HG03039 (cell line): Measurements from ENCODE around the gene C1orf159.
"Not testable (repeated sequence)": the region's sequence is repeated elsewhere in the genome, so short reads cannot be mapped to it uniquely, and the experiment has no call there.

Experiments
- ATAC-seq: cut with Tn5 transposase; IDR thresholded peaks from one replicate; pipeline ENCODE4 v1.9.1; 2021; ENCODE audit warnings: mild to moderate bottlenecking, moderate library complexity; ENCODE audit not compliant: unreplicated experiment

The C1orf159 gene

DNA sequence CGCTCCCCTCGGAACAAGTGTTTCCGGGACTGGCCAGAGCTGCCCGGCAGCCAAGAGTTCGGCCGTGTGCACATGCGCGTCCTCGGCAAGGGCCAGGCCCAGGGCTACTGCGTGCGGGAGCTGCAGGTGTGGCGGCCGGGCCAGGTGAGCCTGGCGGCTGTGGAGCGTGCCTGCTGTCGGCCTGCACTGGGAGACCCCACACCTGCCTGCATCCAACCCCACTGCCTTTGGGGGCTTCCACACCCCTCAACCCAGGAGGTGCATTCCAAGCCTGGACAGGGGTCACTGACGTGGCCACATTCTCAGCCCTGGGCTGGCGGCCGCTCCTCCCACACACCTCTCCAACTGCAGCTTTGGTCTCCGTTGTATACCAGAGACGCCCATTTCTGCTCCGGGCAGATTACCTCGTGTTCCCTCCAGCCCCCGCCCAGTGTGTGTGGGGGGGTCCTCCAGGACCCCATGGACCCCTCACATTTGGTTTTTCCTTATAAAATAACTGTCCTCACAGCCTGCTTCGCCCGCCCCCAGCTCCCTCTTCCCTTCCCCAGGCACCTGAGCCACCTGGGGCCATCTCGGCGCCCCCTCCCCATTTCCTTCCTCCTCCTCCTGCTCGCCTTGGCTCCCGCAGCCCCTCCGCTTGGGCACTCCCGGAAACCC is 47.9 kb downstream of the C1orf159 start:
- ATAC-seq: no peak

DNA sequence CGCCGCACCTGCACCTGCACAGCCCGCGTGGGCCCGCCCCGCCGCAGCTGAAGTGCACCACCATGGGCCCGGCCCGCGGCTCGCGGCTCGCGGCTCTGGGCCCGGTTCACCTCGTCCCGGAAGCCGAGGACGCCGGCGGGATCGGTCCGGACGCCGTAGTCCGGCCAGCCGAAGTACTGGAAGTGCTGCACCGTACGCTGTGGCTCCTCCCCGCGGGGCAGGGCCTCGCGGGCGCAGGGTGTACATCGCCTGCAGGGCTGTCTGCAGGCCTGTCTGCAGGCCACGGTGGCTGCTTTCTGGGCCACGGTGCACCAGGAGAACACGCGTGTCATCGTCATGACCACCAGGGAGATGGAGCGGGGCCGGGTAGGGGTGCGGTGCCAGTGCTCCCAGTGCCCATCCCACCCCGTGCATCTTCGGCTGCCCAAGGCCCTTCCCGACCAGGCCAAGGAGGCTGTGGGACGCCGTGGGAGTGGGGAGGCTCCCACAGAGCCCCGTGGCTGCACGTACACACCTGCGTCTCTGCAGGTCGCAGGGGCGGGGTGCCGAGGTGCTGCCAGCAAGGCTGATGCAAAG is 48.5 kb downstream of the C1orf159 start:
- no peak for ATAC-seq

DNA sequence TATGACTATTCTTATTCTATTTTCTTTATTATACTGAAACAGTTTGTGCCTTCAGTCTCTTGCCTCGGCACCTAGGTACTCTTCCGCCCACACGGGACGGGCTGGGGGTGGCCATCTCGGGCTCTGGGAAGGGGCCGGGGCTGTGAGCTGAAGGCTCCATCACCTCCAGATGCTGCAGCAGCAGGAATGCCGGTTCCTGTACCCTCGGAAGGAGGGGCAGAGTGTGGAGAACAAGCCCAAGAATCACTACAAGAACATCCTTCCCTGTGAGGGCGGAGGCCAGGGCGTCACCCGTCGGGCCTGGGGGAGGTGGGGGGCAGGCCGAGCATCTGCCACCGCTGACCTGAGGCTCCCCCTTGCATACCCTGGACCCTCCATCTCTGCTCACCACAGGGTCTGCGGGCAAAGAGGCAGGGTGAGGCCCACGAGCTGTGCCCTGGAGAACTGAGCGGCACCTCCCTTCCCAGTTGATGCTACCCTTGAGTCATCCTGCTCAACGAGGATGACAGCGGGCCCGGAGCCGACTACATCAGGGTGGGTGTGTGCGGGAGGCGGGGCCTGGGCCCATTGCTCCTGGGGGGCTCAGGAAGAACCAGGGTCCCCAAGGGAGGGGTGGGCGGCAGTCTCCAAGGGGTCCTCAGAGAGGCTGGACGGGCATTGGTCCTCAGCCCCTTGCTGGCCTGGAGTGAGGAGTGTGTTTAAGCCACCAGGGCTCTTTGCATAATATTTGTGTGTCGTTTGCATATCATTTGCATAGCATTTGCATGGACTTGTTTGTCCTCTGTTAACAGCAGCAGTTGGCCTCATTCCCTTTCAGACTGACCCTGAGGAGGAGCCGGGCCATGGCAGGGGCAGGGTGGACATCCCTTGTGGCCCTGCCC is 49.2 kb downstream of the C1orf159 start:
- no peak for ATAC-seq

DNA sequence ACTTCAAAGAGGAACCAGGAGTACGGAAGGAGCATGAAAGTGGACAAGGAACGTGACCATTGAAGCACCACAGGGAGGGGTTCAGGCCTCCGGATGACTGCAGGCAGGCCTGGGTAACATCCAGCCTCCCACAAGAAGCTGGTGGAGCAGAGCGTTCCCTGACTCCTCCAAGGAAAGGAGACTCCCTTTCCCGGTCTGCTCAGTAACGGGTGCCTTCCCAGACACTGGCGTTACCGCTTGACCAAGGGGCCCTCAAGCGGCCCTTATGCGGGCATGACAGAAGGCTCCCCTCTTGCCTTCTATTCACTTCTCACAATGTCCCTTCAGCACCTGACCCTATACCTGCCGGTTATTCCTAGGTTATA is 50.0 kb downstream of the C1orf159 start:
- not testable (repeated sequence) for ATAC-seq

DNA sequence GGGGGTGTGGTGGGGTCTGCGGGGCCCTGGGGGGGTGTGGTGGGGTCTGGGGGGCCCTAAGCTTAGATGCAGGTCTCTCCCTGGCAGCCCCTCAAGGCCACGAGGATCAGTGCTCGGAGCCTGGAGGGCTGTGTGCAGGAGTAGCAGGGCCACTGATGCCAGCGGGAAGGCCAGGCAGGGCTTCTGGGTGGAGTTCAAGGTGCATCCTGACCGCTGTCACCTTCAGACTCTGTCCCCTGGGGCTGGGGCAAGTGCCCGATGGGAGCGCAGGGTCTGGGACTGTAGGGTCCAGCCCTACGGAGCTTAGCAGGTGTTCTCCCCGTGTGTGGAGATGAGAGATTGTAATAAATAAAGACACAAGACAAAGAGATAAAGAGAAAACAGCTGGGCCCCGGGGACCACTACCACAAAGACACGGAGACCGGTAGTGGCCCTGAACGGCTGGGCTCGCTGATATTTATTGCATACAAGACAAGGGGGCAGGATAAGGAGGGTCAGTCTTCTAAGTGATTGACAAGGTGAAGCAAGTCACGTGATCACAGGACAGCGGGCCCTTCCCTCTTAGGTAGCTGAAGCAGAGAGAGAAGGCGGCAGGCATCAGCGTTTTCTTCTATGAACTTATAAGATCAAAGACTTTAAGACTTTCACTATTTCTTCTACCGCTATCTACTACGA is 50.5 kb downstream of the C1orf159 start:
- ATAC-seq: no peak

DNA sequence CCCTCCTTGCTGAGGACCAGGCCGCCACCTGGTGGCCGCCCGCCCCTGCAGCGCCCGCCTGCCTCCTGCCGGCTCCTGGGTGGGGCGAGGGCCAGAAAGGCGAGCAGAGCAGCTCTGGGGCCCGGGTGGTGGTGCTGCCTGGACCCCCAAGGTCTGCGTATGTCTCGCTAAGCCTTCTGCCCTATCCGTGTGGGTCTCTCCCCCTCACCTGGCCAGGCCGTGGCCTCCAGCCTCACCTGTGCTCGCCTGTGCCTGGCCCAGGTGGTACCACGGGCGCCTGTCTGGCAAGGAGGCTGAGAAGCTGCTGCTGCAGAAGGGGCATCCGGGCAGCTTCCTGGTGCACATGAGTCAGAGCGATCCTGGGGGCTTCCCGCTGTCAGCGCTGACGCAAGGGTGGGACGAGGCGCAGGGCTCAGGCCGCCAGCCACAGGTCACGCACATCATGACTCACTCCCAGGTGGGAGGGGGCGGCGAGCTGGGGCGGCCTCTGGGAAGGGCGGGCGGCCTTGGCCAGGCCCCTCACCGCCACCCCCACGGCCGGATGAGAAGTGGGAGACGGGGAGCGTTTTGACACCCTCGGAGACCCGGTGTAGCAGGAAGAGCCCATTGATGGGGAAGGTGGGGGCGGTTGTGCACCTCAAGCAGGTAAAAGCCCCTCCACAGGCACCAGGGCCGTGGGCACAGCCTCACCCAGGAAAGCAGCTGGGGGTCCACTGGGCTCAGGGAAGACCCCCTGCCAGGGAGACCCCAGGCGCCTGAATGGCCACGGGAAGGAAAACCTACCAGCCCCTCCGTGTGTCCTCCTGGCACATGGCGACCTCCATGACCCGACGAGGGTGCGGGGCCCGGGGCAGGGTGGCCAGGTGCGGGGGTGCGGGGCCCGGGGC is 51.7 kb downstream of the C1orf159 start:
- ATAC-seq: peak; percentile 39

DNA sequence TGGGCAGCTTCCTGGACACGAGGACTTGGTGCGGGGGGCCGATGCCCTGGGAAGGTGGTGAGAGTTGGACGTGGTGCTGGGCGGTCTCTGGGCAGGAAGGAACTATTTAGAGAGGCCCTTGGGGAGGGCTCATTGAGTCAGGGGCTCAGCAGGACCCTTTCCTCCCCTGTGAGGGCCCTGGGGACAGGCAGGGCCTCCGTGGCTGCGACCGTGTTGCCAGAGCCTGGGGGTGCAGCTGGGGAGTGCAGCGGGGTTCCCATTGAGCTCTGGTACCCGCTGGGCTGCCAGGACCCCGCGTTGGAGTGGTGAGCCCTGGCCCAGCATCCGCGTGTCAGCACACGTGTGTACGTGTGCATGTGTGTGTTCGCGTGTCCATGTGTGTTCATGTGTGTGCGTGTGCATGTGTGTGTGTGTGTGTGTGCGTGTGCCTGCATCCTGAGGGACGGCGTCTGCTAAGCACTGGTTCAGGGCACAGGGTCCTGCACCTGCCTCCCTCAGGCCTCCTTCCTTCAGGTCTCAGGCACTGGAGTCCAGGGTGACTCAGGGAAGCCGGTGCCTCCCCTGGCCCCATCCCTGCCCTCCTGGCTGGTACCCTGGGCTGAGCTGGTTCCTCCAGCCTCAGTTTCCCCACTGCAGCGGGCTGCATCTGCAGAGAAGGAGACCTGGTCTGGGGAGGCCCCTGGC is 52.5 kb downstream of the C1orf159 start:
- no peak for ATAC-seq

DNA sequence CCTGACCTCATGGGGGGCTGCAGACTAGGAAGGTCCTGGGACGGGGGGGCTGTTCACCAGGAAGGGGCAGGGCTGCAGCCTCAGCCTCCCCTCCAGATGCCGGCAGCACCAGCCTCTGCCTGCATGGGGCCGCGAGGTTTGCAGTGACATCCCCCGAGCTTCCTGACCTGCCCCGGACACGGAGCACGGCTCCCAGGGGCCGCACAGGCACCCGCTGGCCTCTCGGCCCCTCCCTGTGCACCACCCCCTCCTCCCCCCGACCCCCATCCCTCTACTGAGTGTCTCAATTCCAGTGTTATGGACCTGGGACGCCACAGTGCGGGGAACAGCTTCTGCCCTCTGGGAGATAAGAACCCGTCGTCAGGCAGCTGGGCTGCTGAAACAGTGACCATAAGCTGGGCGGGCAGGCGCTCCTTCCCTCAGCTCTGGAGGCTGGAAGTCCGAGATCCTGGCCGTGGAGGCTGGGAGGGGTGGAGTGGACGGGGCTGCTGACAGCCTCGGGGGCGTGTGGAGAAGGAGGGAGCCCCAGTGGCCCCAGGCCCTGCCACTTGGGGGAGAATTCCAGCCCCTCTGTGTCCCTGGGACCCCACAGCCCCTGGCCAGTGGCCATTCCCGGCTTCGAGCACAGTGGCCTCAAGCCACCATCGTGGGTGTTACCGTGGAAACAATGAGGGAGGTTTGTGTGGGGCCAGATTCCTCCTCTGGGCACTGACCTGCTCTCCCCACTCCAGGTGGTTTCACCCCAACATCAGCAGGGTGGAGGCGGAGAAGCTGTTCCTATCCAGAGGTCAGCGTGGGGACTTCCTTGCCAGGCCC is 53.3 kb downstream of the C1orf159 start:
- no peak for ATAC-seq

DNA sequence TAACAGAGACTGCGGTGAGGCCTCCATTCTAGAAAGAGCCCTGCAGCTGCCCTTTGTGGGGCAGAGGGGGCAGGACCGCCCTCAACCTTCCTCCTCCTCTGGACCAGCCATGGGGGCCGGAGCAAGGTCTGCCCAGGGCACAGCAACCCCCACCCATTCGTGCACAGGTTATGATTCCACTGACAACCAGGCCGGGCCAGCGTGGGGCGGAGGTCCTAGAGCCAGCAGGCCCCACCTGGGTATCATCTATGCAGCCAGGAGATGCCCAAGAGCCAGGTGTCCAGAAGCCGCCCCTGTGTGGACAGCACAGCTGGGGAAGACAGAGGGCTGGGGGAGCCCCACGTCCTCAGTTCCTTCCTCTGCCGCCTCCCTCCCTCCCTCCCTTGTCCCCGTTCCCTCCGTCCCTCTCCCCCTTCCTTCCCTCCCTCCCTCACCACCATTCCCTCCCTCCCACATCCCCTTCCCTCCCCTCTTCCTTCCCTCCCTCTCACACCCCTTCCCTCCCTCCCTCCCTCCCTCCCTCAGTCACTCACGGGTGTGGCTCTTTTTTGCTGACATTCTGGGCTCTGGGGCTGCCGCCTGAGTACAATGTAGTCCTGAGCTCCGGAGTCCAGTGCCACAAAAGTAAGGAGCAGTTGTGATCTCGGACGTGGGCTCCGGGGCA is 54.1 kb downstream of the C1orf159 start:
- no peak for ATAC-seq

DNA sequence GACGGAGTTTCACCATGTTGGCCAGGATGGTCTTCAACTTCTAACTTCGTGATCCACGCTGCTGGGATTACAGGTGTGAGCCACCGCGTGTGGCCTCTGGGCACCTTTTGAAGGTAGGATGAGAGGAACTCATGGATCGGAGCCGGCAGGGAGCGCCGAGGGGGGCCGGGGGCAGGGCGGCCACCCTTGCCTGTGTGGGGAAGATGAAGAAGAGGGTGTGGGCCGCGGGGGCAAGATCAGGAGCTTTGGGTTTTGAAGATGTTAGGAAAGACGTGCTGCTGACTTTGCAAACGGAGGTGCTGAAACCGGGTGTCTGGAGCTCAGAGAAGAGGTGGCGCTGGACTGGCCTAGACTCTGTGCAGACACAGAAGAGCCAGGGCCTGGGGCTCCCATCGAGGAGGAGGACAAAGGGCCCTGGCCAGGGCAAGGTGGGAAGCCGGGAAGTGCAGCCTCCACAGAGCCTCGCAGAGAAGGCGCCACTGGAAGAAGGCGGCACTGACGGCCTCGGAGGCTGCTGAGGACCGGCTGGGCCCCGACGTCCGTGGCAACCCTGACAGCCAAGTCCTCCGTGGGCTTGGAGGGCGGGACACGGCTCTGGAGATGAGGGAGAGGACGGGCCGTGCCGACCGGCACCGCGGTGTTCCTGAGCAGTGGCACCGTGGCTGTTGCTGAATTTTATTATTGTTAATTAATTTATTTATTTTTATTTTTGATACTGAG is 55.4 kb downstream of the C1orf159 start:
- ATAC-seq: no peak

DNA sequence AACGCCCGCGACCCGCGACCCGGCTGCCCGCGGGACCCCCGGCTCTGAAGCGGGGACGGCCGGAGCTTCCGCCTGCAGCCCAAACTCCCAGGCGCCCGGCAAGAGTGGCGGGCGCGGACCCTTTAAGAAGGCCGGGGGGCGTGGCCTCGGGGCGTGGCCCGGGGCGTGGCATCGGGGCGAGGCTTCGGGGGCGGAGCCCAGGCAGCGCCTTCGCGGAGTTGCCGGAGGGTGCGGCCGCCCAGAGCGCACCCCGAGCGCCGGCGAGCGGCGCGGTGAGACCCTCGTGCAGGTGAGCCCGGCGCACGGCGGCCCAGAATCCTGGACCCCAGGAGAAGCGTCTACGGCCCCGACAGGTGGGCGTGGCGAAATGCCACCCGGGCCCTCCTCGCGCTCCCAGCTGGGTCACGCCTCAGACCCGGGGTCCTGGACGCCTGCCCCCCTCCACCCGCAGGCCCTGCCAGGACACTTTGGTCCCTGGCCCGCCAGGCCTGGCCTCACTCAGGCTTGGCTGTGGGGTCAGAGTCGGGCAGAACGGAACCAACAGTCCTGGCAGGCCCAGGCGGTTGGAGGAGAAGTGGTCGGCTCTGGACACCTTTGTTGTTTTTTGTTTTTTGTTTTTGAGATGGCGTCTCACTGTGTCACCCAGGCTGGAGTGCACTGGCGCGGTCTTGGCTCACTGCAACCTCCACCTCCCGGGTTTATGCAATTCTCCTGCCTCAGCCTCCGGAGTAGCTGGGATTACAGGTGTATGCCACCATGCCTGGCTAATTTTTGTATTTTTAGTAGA is 56.2 kb downstream of the C1orf159 start:
- peak; percentile 40 for ATAC-seq

DNA sequence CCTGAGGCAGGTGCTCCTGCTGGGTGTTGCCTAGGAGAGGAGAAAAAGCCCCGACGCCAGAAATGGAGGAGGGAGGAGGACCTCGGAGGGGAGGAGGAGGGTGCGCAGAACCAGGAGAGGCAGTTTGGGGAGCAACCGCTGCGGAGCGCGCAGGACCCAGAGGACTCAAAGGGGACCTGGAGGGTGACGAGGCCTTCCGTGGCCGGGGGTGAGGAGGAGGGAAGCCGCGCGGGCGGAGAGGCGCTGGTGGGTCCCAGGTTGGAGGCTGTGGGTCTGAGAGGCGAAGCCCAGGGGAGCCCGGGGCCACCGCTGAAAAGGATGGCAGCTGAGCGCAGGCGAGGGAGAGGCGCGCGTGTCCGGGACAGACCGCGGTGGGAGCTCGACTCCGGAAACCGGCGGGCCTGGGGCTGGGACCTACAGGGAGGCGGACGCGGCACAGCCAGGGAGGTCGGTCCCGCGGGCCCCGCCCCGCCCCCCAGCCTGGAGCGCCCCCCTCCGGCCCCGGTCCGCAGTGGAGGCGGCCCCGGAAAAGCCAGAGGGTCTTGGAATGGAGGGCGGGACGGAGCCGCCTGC is 56.9 kb downstream of the C1orf159 start:
- peak; percentile 18 for ATAC-seq

DNA sequence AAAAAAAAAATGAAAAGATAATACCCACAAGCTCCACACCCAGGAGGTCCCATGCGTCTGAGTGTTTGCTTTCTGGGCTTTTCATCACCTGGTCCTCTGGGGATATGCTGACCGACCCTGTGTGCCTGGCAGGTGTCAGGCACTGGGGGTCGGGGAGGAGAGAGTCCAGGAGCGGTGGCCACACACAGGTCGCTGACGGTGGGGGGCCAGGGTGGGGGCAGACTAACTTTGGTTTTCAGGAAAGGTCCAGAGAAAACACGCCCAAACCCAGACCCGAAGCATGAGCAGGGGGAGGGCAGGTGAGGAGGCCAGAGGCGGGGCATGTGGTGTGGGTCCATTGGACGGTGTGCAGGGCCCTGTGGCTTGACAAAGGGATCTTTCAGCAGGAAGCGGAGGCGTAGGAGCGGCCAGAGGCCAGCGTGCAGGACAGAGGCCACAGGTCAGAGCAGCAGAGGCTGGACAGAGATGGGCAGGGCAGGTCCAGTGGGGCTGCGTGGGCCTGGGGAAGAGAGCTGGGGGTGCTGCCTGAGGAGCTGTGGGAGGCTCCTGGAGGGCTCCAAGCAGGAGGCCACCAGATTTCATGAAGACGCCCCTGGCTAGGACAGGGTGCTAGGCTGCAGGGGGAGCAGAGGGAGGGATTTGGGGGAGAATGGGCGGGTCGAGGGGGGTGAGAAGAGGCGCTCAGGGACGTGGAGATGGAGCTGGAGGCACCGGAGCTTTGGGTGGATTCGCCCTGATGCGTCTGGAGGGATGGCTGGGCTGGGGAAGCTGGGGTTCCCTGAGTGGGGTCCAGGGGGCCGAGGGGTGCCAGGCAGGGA is 57.6 kb downstream of the C1orf159 start:
- no peak for ATAC-seq

DNA sequence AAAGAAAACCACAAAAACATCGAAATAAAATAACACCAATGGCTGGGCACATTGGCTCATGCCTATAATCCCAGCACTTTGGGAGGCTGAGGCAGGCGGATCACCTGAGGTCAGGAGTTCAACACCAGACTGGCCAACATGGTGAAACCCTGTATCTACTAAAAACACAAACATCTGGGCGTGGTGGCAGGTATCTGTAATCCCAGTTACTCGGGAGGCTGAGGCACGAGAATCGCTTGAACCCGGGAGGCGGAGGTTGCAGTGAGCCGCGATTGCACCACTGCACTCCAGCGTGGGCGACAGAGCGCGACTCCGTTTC is 58.2 kb downstream of the C1orf159 start:
- ATAC-seq: not testable (repeated sequence)

DNA sequence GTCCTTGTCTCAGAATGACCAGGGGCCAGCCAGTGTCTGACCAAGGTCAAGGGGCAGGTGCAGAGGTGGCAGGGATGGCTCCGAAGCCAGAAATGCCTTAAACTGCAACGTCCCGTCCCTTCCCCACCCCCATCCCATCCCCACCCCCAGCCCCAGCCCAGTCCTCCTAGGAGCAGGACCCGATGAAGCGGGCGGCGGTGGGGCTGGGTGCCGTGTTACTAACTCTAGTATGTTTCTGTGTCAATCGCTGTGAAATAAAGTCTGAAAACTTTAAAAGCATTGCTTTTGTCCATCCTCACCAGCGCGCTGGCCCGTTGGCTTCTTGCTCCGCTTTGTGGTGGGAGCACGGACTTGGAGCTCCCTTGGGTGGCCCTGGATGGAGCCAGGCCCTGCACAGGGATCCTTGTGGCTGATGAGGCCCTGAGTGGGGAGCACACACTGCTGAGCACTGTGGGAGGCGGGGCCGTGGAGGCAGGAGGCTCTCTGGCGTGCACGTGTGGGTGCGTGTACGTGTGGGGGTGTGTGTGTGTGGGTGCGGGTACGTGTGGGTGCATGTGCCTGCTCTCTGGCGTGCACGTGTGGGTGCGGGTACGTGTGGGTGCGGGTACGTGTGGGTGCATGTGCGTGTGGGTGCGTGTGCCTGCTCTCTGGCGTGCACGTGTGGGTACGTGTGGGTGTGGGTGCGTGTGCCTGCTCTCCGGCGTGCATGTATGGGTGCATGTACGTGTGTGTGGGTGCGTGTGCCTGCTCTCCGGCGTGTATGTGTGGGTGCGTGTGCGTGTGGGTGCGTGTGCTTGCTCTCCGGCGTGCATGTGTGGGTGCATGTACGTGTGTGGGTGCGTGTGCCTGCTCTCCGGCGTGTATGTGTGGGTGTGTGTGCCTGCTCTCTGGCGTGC is 59.8 kb downstream of the C1orf159 start:
- no peak for ATAC-seq
